NCI-H460 (cell line): ENCODE results near the gene LMO7. TPM values are rescaled to one million over a fixed set of nuclear protein-coding genes. Genes with fewer than 3 reads are reported as not detected.

Source experiments
- DNase-seq: peaks from one replicate; pipeline ENCODE4 v3.0.0-alpha.2; 2016; ENCODE audit warnings: low read depth; ENCODE audit errors: extremely low read depth
- total RNA-seq: library from RNA; depleted of rRNA; stranded (reverse); fragments of >200 nt; shearing (Covaris generic); gene quantifications from 2 replicates; pipeline ENCODE4 v1.2.3, GENCODE V29; 2014

LMO7 gene
- total RNA-seq, 1 experiment from 2014 or later = 11.3 TPM

DNA sequence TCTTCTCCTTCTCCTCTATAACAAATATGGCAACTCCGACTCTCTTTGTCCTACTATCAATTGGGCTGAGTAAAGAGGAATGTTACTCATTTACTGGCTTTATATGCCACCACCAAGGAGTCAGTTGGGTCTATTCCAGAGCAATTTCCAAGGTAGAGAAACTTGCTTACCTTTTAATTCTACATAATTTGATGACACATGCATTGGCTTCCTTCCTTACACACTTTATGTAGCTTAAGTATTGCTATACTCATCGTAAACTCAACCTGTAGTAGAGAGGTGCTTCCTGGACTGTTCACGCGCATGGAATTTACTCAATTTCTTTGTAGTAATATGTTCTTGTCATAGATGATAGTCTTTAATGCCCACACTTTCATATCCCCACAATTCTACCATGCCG, 160.7 kb downstream of the LMO7 start:
- no peak for DNase-seq

DNA sequence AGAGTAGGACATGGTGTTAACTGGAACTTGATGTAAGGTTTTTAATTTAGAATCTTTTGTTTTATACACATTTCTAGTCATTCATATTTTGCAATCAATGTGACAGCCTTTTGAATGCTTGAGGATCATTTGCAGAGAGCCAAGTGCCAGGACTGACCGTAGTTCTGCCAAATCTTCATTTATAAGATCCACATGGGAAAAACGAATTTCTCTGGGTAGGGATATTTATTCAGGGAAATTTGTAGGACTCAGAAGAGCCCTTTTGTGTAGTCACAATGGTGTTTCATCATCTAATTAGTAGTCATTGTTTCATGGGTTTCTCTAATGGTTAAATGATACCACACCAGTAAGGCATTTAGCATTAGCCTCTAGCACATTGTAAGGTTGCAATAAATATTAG, 161.1 kb downstream of the LMO7 start:
- DNase-seq = no peak

GRCh38 chr13:75797719-75798118, 161.6 kb downstream of the LMO7 start:
- no peak for DNase-seq

GRCh38 chr13:75798353-75799255, 162.5 kb downstream of the LMO7 start:
- DNase-seq = no peak

- peak; percentile 6 for DNase-seq
Measured at GRCh38 chr13:75800545-75800944, 164.4 kb downstream of the LMO7 start.

GRCh38 chr13:75801388-75801945, 165.3 kb downstream of the LMO7 start:
- no peak for DNase-seq

GRCh38 chr13:75802161-75802560, 166.0 kb downstream of the LMO7 start:
- DNase-seq = no peak

- no peak for DNase-seq
Measured at GRCh38 chr13:75803164-75803611, 167.1 kb downstream of the LMO7 start.

- DNase-seq = no peak
Measured at GRCh38 chr13:75804054-75804453, 167.9 kb downstream of the LMO7 start.

- DNase-seq = no peak
Measured at GRCh38 chr13:75804605-75805004, 168.5 kb downstream of the LMO7 start.

GRCh38 chr13:75806117-75806516, 170.0 kb downstream of the LMO7 start:
- DNase-seq = no peak

GRCh38 chr13:75811361-75811760, 175.2 kb downstream of the LMO7 start:
- DNase-seq = no peak

DNA sequence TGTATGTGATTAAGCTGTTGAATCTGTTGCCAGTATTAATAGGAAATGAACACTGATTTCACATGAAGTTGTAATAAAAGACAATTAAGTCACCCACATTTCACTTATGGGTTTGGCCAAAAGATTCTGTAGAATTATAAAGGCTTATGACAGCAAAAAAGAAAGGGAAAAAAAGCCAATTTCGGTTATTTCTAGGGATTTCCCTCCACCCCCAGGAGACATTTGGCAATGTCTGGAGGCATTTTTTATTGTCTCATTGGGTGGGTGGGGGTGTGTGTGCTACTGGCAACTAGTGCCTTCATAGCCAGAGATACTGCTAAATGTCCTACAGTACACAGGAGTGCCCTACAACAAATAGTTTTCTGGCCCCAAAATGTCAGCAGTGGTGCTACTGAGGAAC, 175.7 kb downstream of the LMO7 start:
- no peak for DNase-seq

DNA sequence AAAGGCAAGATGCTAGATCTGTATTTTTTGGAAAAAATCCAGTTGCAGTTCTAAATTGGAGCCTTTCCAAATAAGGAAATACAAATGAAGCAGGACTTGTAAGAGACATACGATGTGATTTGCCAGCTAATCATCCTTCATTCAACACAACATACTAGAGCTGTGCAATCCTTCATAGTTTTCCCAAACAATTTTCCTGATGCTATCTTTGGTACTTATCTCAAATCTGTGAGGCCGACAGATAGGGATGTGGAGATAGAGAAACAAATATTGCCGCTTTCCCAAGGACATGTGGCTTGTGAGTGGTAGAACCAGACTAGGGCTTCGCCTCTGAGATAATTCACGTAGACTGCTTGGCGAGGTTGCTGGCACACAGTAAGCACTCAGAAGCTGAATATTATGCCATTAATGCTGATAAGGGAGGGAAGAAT, 176.6 kb downstream of the LMO7 start:
- DNase-seq = no peak

DNA sequence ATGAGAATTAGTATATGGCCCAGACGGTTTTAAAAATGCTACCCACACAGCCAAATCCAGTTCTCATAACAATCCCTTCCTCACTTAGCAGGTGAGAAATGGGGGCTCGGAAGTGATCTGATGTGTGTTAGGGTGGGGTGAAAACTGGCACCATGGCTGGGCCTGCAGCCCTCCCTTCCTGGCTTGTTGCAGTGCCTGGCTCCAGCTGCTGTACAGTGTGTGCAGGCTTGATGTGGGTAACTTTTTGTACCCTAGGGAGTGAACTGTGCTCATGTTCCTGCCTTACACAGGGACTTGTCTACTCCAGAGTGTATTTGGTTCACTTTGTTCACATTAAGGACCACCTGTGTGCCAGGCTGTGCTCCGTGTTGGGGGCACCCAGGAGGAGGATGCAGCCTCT, 177.2 kb downstream of the LMO7 start:
- no peak for DNase-seq

- DNase-seq = no peak
Measured at GRCh38 chr13:75818179-75818967, 182.2 kb downstream of the LMO7 start.

GRCh38 chr13:75818968-75819225, 182.8 kb downstream of the LMO7 start:
- no peak for DNase-seq

GRCh38 chr13:75825161-75825560, 189.0 kb downstream of the LMO7 start:
- no peak for DNase-seq

GRCh38 chr13:75825594-75825993, 189.5 kb downstream of the LMO7 start:
- DNase-seq = no peak

DNA sequence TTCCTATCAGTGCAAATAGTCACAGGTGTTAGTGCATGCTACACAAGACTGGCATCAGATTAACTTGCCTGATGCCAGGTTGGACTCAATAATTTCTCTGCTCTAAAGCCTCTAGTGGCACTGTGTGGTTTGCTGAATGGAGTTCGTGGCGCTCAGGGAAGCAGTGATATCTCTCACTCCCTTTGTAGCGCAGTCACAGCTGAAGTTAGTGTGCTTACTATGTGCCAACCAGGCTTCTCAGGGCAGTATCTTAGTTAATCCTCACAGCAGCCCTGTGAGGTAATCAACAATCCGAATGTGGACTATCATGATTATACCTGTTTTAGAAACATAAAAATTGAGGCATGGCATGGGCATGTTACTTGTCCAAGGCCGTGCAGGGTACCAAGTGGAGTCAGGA, 190.3 kb downstream of the LMO7 start:
- DNase-seq = no peak

GRCh38 chr13:75829830-75830229, 193.7 kb downstream of the LMO7 start:
- no peak for DNase-seq

DNA sequence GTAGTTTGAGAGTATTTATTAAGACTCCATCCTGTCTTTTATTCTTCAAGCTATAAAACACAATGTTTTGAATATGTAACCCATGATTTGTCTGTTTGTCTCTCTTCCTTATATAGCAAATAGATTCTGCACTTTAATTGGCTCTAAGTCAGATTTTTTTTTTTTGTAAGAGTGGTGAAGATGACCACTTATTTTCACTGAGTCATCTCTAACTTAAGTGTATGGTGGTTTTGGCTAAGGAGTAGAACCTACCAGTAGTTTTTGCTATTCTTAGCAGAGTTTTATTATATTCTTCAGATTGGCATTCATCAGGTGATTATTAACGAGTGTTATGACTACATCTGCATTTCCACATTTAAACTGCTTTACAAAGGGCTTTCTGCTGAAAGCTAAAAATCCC, 194.7 kb downstream of the LMO7 start:
- no peak for DNase-seq
